Cerebellar cortex (tissue), 1 donor: ENCODE data around the gene PHF23.

Source experiments
- DNase-seq: peaks from one replicate; pipeline ENCODE4 v3.0.0-alpha.2; 2015; ENCODE audit warnings: low spot score

The PHF23 gene

GRCh38 chr17:7203391-7203790 is 35.9 kb downstream of the PHF23 start:
- DNase-seq: no peak

GRCh38 chr17:7196651-7197401 is 42.4 kb downstream of the PHF23 start:
- DNase-seq: no peak

- no peak for DNase-seq
Measured at GRCh38 chr17:7195971-7196370, 43.3 kb downstream of the PHF23 start.

GRCh38 chr17:7192271-7192937 is 46.9 kb downstream of the PHF23 start:
- DNase-seq: peak; percentile 54

GRCh38 chr17:7191571-7192270 is 47.5 kb downstream of the PHF23 start:
- peak; percentile 87 for DNase-seq

- no peak for DNase-seq
Measured at GRCh38 chr17:7191069-7191468, 48.2 kb downstream of the PHF23 start.

- DNase-seq: no peak
Measured at GRCh38 chr17:7190276-7190917, 48.9 kb downstream of the PHF23 start.

- no peak for DNase-seq
Measured at GRCh38 chr17:7186241-7186640, 53.0 kb downstream of the PHF23 start.
